ENCODE measurements around the gene CEP63. TPM values are rescaled to one million over a fixed set of nuclear protein-coding genes. Genes with fewer than 3 reads are reported as not detected.

CEP63 gene
- total RNA-seq, 2 experiments from 2014 or later, result 18.0 to 19.4 TPM

DNA sequence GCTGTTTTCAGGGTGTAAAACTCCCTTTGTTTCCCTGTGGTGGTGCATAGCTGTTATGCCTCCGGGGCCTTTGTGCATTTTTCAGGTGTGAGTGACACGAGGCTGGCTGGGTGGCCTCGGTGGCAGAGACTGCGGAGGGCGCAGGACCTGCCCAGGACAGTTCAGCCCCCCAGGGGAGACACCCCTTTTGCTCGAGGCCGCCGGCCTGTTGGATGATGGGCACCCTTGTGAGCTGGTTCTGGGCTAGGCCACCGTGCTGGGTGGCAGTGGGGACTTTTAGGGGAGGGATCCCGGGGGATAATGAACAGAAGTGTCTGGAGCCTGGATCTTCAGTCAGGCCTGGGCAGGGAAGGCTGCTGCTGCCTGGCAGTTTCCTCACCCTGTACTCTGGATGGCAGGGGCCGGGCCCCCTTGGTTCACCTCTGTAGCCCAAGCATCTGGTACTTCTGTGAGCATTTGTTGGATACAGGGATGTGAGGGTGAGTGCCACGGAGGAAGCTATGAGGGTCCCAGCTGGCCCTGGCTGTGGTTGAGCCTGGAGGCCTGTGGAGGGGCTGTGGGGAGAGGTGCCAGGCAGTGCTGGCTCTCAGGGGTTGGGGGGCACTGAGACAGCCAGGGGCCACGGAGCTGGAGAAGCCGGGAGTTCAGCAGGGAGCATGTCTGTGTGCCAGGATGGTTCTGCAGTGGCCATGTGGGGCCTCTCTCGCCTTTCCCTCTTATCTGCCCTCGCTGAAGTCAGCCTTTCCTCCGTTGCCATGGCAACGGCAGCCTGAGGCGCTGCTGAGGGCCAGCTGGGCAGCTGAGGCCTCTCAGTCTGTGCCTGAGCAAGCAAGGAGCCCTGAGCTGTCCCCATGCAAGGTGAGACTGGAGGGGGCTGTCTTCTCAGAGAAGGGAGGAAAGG, 115.9 kb downstream of the CEP63 start:
- ChIA-PET CTCF (interaction anchor here (1.2 to 2.9 kb wide), 6 partner anchors 10 to 237 kb away, joined by 3 to 13 read pairs (median 5); no protein-coding TSS in a partner anchor), POLR2A (no interaction called here)

GRCh38 chr3:134602440-134602814, 116.6 kb downstream of the CEP63 start:
- POLR2A ChIA-PET, result no interaction called here
- CTCF ChIA-PET, result interaction anchor here (2.9 kb wide), 1 partner anchor 153 kb away, joined by 13 read pairs; no protein-coding TSS in a partner anchor

GRCh38 chr3:134603480-134603879, 117.6 kb downstream of the CEP63 start:
- POLR2A ChIA-PET, result no interaction called here

DNA sequence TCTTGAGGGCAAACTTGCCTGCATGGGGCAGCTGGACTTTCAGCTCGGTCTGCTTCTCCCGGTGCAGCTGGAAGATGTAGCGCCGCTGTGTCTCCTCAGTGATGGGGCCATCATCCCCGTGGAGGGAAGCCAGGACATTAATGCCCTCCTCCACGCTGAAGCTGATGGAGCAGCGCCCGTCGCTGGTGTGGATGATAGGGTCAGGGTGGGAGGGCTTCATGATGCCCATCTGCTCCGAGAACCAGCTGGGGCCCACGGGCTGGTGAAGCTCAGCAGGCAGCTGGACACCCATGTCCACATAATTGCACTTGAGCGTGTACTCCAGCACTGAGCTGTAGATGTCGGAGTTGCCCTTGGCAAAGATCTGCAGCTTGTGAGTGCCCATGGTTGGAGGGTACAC, 118.1 kb downstream of the CEP63 start:
- ChIA-PET CTCF (no interaction called here), POLR2A (no interaction called here)

More at GRCh38 chr3:134603480-134603879, 117.6 kb downstream of the CEP63 start:
- CTCF ChIA-PET, result no interaction called here

DNA sequence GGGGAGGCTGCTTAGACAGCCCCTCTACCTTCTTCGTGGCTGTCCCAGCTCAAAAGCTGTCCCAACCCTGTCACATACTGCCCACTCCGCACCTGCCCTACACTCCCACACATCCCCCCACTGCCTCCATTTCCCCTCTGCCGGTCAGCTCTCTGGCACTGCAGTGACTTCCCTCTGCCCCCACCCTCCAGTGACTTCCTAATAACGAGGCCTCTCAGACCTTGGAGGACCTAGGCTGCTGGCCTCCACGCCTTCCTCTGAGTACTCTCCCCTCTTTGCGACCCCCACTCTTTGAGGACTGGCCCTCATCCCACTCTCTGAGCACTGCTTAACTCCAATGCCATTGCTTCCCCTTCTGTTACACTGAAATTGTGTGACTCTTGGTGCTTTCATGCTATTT, 119.7 kb downstream of the CEP63 start:
- ChIA-PET CTCF (no interaction called here), POLR2A (no interaction called here)

DNA sequence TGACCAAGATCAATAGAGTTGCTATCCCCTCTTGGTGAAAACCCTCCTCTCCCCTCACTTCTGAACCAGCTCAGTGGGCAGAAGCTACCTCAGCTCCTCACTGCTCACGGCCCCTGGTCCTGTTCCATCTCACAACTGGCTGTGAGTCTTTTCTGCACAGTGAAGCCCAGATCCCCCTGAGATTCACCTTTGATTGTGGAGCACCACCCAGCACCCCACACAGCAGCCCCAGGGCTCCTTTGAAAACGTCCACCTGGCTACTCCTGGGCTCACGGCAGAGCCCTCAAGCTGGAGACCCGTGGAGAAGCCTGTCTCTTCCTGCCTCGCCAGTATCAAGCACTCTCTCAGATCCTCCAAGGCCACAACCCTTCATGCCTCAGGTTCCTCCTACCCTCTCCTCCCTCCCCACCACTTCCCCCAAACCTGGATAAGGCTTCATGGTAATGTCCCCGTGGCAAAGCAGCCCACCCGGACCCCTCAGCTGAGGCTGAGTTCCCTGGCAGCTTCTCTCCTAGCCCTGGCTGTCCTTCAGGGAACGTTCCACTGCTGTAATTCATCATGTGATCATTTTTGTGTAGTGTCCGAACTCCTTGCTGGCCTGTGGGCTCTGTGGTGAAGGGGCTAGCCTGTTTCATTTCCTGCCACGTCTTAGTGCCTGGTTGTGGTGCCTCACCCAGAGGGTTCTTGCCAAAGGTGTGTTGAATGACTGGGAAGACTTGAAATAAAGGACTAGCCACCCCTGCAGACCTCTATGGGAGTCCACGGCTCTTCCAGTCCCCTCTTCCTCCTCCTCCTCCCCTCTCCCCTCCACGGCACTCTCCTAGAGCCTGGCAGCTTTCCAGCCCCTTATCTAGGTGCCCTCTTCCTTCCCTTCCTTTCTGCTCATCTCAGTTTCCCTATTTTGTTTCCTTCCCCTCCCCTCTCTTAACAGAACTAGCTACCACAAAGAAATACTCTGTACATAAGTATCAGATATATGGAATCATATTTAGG, 120.5 kb downstream of the CEP63 start:
- ChIA-PET POLR2A (no interaction called here), CTCF (no interaction called here)

DNA sequence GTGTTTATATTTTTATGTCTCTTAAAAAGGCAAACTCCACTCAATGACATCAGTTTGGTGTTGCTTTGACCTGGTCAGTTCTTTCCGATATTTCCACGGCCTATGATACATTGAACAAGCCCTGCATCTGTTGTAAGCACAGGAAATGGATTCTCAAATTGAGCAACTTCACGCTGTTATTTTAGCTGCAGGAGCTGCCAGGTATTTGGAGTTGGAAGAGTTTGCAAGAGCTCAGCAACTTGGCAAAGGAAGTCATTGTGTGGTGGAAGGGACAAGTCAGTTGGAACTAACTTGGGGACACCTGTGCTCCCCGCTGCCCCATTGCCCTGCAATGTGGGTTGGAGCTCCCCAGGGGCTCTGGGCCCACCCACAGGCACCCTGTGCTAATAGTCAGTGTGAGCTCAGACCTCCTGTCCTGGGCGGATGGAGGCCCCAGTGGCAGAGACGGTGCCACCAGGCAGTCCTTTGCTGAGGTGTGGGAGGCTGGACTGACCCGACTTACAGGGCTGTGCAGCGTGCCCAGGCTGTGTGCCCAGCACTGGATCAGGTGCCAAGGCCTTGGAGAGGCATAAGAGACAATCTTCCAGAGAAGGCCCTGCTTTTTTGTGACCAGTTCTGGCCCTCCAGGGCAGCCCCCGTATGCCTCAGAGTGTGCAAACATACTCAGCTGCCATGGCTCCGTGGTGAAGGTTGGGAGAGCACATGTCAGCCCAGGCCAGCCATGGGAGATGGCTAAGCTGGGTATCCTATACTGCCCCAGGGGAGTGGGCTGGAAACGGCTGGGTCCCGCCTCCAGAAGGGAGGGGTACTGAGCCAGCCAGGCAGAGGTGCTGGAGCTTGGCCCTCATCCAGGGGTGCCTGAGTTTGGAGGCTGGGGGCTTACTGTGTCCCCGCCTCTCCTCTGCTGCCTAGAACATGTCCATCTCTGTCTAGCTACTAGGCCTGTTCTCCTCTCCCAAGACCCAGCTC, 121.5 kb downstream of the CEP63 start:
- ChIA-PET POLR2A (no interaction called here), CTCF (interaction anchor here (1.0 kb wide), 1 partner anchor 147 kb away, joined by 3 read pairs; no protein-coding TSS in a partner anchor)

DNA sequence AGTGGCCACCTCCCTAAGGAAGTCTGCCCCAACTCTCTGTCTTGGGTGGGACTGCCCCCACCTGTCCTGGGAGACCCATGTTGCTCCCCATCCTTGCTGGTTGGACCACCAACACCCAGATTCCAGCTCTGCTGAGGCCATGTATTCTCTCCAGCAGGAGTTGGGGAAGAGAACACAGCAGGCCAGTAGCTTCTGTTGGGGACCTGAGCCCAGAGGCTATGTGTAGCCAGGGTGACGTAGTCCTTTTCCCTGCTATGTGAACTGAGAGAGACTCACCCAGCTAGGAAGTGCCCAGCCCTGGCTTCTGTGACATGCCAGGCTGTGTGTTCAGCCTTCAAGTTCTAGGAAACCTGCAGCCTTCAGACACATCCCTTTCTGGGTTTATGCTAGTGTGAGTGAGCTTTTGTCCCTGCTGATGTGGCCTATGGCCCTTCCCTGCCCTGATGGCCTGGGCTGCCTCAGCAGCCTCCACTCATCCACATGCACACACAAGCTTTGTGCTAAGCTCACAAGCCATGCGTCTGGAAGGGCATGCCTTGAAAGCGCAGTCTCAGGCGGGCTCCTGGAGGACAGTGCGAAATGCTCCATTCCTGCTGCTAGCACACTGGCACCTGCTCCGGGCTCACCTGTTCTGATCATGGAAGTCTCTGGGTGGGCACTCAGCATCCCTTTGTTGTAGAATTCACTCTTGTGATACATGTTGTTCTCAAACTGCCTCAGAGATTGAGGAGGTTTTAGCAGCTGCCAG, 122.3 kb downstream of the CEP63 start:
- POLR2A ChIA-PET, result no interaction called here
- CTCF ChIA-PET, result interaction anchor here (1.0 kb wide), 1 partner anchor 147 kb away, joined by 3 read pairs; no protein-coding TSS in a partner anchor

DNA sequence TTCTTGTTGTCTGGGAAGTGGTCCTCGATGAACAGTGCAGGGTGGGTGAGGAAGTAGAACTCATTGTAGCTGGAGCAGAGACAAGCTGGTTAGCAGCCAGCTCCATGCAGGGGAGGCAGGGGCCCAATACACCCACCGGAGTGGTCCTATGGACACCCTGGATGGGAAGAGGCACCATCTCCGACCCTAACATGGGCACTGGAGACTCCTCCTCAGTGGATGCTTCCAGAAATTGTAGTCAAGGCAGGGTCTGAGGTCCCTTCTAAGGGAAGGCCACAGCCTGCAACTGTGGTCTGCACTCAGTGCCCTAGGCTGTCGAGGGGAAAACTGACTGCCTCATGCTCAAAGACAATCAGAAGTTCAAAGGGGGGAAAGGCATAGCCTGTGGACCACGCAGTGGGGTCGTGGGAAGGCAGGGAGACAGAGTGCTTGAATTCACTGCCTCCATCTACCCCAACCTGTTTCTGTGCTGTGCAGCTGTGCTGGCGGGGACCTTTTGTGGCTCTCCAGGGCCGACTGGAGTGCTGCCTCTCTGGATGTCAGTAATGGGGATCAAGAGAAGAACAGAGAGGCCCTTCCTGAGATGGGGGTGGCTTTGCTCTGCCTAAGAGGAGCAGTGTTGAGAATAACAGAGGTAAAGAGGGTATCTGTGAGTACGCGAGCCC, 123.0 kb downstream of the CEP63 start:
- ChIA-PET POLR2A (no interaction called here), CTCF (interaction anchor here (1.0 kb wide), 1 partner anchor 146 kb away, joined by 3 read pairs; no protein-coding TSS in a partner anchor)

DNA sequence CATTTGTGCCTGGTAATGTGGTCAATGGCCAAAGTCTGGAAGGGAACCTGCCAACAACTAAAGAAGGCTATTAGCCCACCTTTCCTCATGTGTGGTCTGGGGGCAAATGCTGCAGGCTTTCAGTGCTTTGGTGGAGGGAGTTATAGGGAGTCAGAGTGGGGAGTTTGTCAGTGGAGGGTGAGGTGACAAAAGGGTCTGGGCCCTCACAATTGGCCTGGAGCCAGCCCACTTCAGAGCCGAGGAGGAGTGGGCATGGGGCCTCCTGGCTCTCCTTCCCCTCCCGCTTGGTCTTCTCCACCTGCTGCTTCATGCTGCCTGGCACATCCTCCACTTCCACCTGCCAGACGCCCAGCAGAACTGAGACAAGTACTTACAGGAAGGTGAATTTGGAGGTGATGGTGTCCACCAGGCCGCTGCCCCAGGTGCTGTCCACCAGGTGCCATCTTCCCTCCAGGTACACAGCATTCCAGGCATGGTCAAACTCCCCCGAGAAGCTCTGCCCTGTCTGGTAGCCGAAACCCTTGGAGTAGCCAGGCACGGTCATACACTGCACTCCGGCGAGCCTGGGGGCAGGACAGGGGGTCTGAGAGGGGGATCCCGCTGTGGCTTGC, 124.1 kb downstream of the CEP63 start:
- ChIA-PET POLR2A (no interaction called here), CTCF (no interaction called here)

DNA sequence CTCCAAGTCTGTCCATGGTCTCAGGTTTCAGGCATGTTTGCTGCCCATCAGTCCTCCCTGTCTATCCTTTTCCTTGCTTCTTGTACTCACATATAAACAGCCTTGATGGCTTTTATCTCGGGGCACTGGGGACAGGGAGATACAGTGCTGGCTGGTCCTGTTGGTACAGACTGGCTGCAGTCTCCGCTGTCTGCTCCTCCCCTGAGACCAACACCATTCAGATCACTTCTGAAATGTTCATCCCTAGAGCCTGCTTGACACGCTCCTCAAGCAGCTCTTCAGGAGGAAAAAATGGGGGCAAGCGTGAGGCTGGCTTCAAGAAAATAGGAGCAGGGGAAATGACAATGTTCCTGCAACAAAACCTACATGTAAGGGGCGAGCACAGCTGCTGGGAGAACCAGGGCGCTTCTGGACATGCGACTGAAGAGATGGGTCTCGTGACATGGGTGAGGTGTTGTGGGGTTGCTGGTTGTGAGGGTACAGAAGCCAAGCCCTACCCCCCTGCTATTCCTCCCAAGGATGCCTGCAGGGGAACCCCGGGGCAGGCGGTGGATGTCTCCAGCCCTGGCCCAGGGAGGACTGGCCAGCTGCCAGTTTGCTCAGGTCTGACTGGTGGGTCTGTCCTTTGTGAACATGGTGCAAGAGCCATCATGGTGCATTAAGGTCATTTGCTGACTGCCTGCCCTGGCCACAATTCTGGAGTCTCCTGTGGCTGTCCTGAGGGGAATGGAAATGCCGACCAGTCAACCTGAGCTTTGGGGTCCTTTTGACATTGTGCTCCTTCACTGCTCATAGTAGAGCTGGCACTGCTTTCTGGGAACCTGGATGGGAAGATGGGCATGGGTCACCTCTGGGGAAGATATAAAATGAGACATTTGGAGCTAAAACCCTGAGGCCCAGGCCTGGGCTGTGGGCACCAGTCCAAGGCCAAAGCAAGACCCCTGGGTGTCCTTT, 124.9 kb downstream of the CEP63 start:
- ChIA-PET POLR2A (no interaction called here), CTCF (no interaction called here)

- ChIA-PET POLR2A (no interaction called here), CTCF (interaction anchor here (1.6 kb wide), 1 partner anchor 11 kb away, joined by 5 read pairs; no protein-coding TSS in a partner anchor)
Observed at GRCh38 chr3:134611516-134611915, 125.7 kb downstream of the CEP63 start.

GRCh38 chr3:134613006-134613520, 127.2 kb downstream of the CEP63 start:
- ChIA-PET POLR2A (no interaction called here), CTCF (interaction anchor here (1.6 kb wide), 1 partner anchor 12 kb away, joined by 5 read pairs; no protein-coding TSS in a partner anchor)

- ChIA-PET CTCF (interaction anchor here (1.3 kb wide), 1 partner anchor 14 kb away, joined by 5 read pairs; no protein-coding TSS in a partner anchor), POLR2A (no interaction called here)
Observed at GRCh38 chr3:134614955-134615354, 129.1 kb downstream of the CEP63 start.

DNA sequence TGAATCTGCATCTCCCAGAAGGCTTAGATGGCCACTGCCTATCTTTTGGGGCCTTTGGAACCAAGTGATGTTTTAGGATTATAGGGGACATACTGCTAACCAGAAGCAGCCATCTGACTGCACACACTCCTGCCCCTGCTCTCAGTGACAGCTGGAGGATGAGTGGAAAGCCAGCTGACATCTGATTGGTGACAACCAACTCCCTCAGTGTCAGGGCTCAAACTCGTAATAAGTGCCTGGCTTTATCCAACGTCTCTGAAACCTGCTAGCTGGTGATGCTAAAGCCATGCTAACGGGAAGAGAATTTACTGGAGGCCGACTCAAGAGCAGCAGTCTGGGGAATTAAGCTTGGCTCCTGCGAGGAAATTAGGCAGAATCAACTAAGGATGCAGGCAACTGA, 129.9 kb downstream of the CEP63 start:
- CTCF ChIA-PET, result interaction anchor here (1.3 kb wide), 1 partner anchor 15 kb away, joined by 5 read pairs; no protein-coding TSS in a partner anchor
- POLR2A ChIA-PET, result no interaction called here
